Measurements from ENCODE around the gene PLIN5. TPM values are rescaled to one million over a fixed set of nuclear protein-coding genes. Genes with fewer than 3 reads are reported as not detected.

The PLIN5 gene
- total RNA-seq, 1 experiment from 2014 or later, result 3.5 TPM

Other genes starting within 250 kb of the PLIN5 start
- not detected in 2 replicates for gene TMIGD2, start 232.8 kb downstream of the PLIN5 start, total RNA-seq (2014; rRNA removed; shearing (Covaris generic))
- gene FSD1, start 230.6 kb downstream of the PLIN5 start, total RNA-seq (2014; rRNA removed; shearing (Covaris generic)), result 22.9 and 32.9 TPM in 2 replicates
- 26.0 and 29.8 TPM in 2 replicates for gene STAP2, start 196.4 kb downstream of the PLIN5 start, total RNA-seq (2014; rRNA removed; shearing (Covaris generic))
- 29.5 and 51.3 TPM in 2 replicates for gene MPND, start 191.7 kb downstream of the PLIN5 start, total RNA-seq (2014; rRNA removed; shearing (Covaris generic))
- 95.8 and 109 TPM in 2 replicates for gene SH3GL1, start 134.7 kb downstream of the PLIN5 start, total RNA-seq (2014; rRNA removed; shearing (Covaris generic))
- 39.4 and 46.0 TPM in 2 replicates for gene CHAF1A, start 132.6 kb downstream of the PLIN5 start, total RNA-seq (2014; rRNA removed; shearing (Covaris generic))
- gene UBXN6, start 77.4 kb downstream of the PLIN5 start, total RNA-seq (2014; rRNA removed; shearing (Covaris generic)), result 59.6 and 72.8 TPM in 2 replicates
- 86.6 and 106 TPM in 2 replicates for gene HDGFL2, start 62.9 kb downstream of the PLIN5 start, total RNA-seq (2014; rRNA removed; shearing (Covaris generic))
- gene PLIN4, start 16.7 kb downstream of the PLIN5 start, total RNA-seq (2014; rRNA removed; shearing (Covaris generic)), result 0.18 and 0.34 TPM in 2 replicates
- 0.25 and 0.41 TPM in 2 replicates for gene LRG1, start 4.8 kb upstream of the PLIN5 start, total RNA-seq (2014; rRNA removed; shearing (Covaris generic))
- gene SEMA6B, start 24.5 kb upstream of the PLIN5 start, total RNA-seq (2014; rRNA removed; shearing (Covaris generic)), result 147 and 162 TPM in 2 replicates
- gene TNFAIP8L1, start 104.3 kb upstream of the PLIN5 start, total RNA-seq (2014; rRNA removed; shearing (Covaris generic)), result 5.7 and 6.6 TPM in 2 replicates
- 182 and 187 TPM in 2 replicates for gene MYDGF, start 135.1 kb upstream of the PLIN5 start, total RNA-seq (2014; rRNA removed; shearing (Covaris generic))
- 20.4 and 22.5 TPM in 2 replicates for gene DPP9, start 188.6 kb upstream of the PLIN5 start, total RNA-seq (2014; rRNA removed; shearing (Covaris generic))